GF-D8 (cell line): ENCODE results near the gene ANKRD29.
"Not testable (repeated sequence)": the region's sequence is repeated elsewhere in the genome, so short reads cannot be mapped to it uniquely, and the experiment has no call there.

ENCODE experiments used
- DNase-seq: peaks from one replicate; lab custom pipeline; 2025; lab: John Stamatoyannopoulos, UW

ANKRD29 gene

DNA sequence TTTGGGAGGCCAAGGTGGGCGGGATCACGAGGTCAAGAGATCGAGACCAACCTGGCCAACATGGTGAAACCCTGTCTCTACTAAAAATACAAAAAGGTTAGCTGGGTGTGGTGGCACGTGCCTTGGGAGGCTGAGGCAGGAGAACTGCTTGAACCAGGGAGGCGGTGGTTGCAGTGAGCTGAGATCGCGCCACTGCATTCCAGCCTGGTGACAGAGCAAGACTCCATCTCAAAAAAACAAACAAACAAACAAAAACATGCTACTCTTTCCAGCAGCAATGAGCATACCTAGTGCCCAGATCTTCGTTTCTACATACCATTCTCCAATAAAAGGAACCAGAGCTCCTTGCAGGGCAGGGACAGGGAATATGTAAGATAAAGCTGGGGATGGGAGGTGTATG, 105.2 kb downstream of the ANKRD29 start:
- not testable (repeated sequence) for DNase-seq

GRCh38 chr18:23556145-23556780, 106.4 kb downstream of the ANKRD29 start:
- no peak for DNase-seq

DNA sequence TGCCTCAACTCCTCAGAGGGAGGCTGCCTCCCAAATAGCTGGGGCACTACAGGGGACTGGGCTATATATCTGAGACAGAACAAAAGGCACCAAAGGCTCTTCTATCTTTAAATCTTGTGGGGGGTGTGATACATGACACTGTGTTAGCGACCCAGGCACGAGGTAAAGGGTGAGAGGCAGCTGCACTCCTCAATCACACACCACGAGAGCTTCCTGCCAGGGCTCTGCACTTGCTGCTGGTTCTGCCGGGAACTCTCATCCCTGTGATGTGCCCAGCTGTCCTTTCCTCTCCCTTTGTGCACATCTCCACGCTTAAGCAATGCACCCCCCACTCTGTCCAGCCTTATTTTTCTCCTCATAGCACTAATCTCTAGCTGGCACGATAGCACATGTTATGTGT, 108.8 kb downstream of the ANKRD29 start:
- DNase-seq = no peak

DNA sequence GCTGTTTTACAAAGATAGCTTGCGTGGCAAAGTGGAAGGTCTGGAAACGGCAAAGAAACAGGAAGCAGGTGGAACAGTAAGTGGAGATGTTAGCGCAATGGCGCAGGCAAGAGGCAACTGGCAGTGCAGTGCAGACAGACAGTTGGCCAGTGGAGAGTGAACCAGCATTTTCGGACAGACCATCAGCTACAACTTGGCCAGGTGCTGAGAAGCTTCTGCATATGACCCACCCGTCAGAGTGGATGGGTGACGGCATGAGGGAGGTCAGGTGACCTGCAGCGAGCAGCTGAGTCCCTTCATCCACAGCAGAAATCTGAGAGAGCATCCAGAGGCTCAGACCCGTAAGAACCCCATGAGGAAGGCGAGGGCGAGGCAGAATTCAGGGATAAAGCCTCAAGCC, 110.2 kb downstream of the ANKRD29 start:
- no peak for DNase-seq

- DNase-seq = no peak
Measured at GRCh38 chr18:23551978-23552377, 110.7 kb downstream of the ANKRD29 start.

DNA sequence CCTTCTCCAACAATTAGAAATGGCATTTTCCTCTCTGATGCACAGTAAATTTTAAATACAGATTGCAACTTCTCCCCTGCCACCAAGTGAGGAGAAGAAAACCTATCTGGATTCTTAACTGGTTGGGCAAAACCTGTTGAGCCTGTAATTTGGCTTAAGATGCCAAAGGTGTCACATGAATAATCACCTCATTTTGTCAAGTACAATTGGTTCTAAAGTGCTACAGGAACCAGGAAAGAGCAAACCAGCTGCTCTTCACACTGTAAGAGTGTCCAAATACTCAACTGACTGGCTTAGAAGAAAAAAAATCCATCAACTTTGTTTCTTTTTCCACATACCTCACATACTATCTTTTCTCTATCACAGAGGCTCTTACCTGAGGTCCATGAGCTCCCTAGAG, 111.8 kb downstream of the ANKRD29 start:
- no peak for DNase-seq
